GM12874 (cell line): ENCODE measurements around the gene CARF.

Source experiments
- CTCF ChIP-seq: IDR thresholded peaks from 2 replicates; pipeline ENCODE4 v1.5.1; 2011; ENCODE audit warnings: low read depth, mild to moderate bottlenecking, control low read depth, low read length, moderate library complexity; ENCODE audit not compliant: insufficient read depth

Gene CARF

GRCh38 chr2:202933139-202933510 is 21.1 kb downstream of the CARF start:
- no peak for TF ChIP-seq CTCF

GRCh38 chr2:202933958-202934357 is 21.9 kb downstream of the CARF start:
- TF ChIP-seq CTCF, result no peak

- TF ChIP-seq CTCF, result no peak
These were observed 22.4 kb downstream of the CARF start for GRCh38 chr2:202934456-202934855.

- TF ChIP-seq CTCF, result no peak
These were observed 26.9 kb downstream of the CARF start for GRCh38 chr2:202938960-202939359.

- no peak for TF ChIP-seq CTCF
These were observed 29.7 kb downstream of the CARF start for GRCh38 chr2:202941771-202942170.

GRCh38 chr2:202944408-202944807 is 32.3 kb downstream of the CARF start:
- TF ChIP-seq CTCF, result no peak

GRCh38 chr2:202944816-202945215 is 32.7 kb downstream of the CARF start:
- no peak for TF ChIP-seq CTCF

- TF ChIP-seq CTCF, result no peak
These were observed 33.4 kb downstream of the CARF start for GRCh38 chr2:202945497-202945896.
